ENCODE results near the gene EPHA4.

DNA sequence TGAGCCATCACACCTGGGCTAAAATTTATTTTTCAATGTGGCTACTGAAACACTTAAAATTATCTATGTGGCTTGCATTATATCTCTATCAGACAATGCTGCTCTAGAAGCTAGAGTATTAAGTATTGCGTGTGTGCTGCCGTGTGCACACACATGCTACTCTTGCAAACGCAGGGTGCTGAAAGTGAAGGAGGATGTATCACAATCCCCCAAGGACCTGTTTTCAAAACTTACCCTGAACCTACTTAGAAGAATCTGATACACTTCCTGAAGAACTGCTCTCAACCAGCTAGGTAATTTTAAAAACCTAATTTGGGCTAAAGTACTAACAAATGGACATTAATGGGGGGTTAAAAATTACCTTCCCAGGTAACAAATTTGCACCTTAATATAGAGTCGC is 66.5 kb downstream of the EPHA4 start:
- TF ChIP-seq, protein P1, sequence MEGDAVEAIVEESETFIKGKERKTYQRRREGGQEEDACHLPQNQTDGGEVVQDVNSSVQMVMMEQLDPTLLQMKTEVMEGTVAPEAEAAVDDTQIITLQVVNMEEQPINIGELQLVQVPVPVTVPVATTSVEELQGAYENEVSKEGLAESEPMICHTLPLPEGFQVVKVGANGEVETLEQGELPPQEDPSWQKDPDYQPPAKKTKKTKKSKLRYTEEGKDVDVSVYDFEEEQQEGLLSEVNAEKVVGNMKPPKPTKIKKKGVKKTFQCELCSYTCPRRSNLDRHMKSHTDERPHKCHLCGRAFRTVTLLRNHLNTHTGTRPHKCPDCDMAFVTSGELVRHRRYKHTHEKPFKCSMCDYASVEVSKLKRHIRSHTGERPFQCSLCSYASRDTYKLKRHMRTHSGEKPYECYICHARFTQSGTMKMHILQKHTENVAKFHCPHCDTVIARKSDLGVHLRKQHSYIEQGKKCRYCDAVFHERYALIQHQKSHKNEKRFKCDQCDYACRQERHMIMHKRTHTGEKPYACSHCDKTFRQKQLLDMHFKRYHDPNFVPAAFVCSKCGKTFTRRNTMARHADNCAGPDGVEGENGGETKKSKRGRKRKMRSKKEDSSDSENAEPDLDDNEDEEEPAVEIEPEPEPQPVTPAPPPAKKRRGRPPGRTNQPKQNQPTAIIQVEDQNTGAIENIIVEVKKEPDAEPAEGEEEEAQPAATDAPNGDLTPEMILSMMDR (conservative IDR thresholded peaks at IDR 0.05; ENCODE audit: low read depth, low read length): no peak
- TF ChIP-seq EZH2 (IDR thresholded peaks at IDR 0.05; ENCODE audit: low read length, unreplicated experiment) (no peak), EZH2phosphoT487 (IDR thresholded peaks at IDR 0.05; ENCODE audit: borderline replicate concordance, low read length) (no peak)
